HT-29 (cell line): Measurements from ENCODE around the gene MYO9A. TPM values are rescaled to one million over a fixed set of nuclear protein-coding genes. Genes with fewer than 3 reads are reported as not detected.
"Not testable (repeated sequence)": the region's sequence is repeated elsewhere in the genome, so short reads cannot be mapped to it uniquely, and the experiment has no call there.

ENCODE experiments used
- DNase-seq: peaks from one replicate; pipeline ENCODE4 v3.0.0-alpha.2; 2015; ENCODE audit warnings: low spot score
- total RNA-seq: library from RNA; depleted of rRNA; stranded (reverse); fragments of >200 nt; shearing (Covaris generic); gene quantifications from 2 replicates; pipeline ENCODE4 v1.2.3, GENCODE V29; 2014

MYO9A gene
- total RNA-seq, 1 experiment from 2014 or later: 7.2 TPM

GRCh38 chr15:71858232-71858631, 259.7 kb downstream of the MYO9A start:
- DNase-seq: not testable (repeated sequence)

GRCh38 chr15:71853543-71853942, 264.4 kb downstream of the MYO9A start:
- DNase-seq: no peak

- DNase-seq: no peak
Measured at GRCh38 chr15:71844916-71845315, 273.0 kb downstream of the MYO9A start.

- no peak for DNase-seq
Measured at GRCh38 chr15:71841563-71841962, 276.4 kb downstream of the MYO9A start.

GRCh38 chr15:71830981-71831380, 287.0 kb downstream of the MYO9A start:
- DNase-seq: no peak

- DNase-seq: no peak
Measured at GRCh38 chr15:71826196-71826595, 291.8 kb downstream of the MYO9A start.

GRCh38 chr15:71825021-71825730, 292.8 kb downstream of the MYO9A start:
- no peak for DNase-seq

- no peak for DNase-seq
Measured at GRCh38 chr15:71823801-71824200, 294.1 kb downstream of the MYO9A start.

GRCh38 chr15:71822890-71823630, 294.9 kb downstream of the MYO9A start:
- no peak for DNase-seq

GRCh38 chr15:71821547-71822129, 296.3 kb downstream of the MYO9A start:
- no peak for DNase-seq

GRCh38 chr15:71820127-71820526, 297.8 kb downstream of the MYO9A start:
- no peak for DNase-seq

GRCh38 chr15:71817351-71817750, 300.6 kb downstream of the MYO9A start:
- no peak for DNase-seq

GRCh38 chr15:71815301-71815700, 302.6 kb downstream of the MYO9A start:
- DNase-seq: no peak

- no peak for DNase-seq
Measured at GRCh38 chr15:71813723-71814470, 304.1 kb downstream of the MYO9A start.

GRCh38 chr15:71812966-71813722, 304.8 kb downstream of the MYO9A start:
- DNase-seq: no peak

- no peak for DNase-seq
Measured at GRCh38 chr15:71811752-71812735, 305.9 kb downstream of the MYO9A start.

GRCh38 chr15:71811036-71811736, 306.8 kb downstream of the MYO9A start:
- no peak for DNase-seq

GRCh38 chr15:71810256-71811035, 307.5 kb downstream of the MYO9A start, which contains the start of gene NR2E3:
TSS of gene NR2E3 (plus strand) at chr15:71810554. CDS start at chr15:71810744, 190 bp downstream.
- DNase-seq: peak; percentile 22
